ENCODE results near the gene C19orf81. TPM values are rescaled to one million over a fixed set of nuclear protein-coding genes. Genes with fewer than 3 reads are reported as not detected.

Gene C19orf81
- total RNA-seq, 1 experiment from 2014 or later = not detected

- intact Hi-C loops (cut with micrococcal nuclease; ENCODE audit: unreplicated experiment) = no loop called here
- Histone ChIP-seq H3K9me3 (ENCODE audit: insufficient read depth, low read depth) (no peaks in the 10 kb centered on the region; the same call in 1 of the 2 replicates), H2AFZ (no peak overlapping the region), H3F3A (ENCODE audit: insufficient read depth, low read depth) (no peaks in the 10 kb centered on the region), H4K20me1 (ENCODE audit: insufficient read depth) (no peaks in the 10 kb centered on the region), H3K9me2 (ENCODE audit: insufficient read depth) (no peaks in the 10 kb centered on the region), H3K27me3 (ENCODE audit: insufficient read depth, low read depth) (peaks cover 81% of the 10 kb centered on the region), H3K79me2 (ENCODE audit: low read depth) (no peaks in the 10 kb centered on the region), H3K36me3 (ENCODE audit: low read depth) (no peaks in the 10 kb centered on the region), H3K4me1 (replicated peaks; ENCODE audit: insufficient read depth) (no peaks in the 10 kb centered on the region), H3K27ac (no peak overlapping the region), H3K4me2 (no peak overlapping the region), H3K4me3 (no peak overlapping the region)
- no peak for TF ChIP-seq EZH2 (IDR thresholded peaks at IDR 0.05; ENCODE audit: low read depth)
- no peak for TF ChIP-seq CTCF (conservative IDR thresholded peaks at IDR 0.05)
- DNase-seq = no peak
- BruUV-seq (replicated peaks) = no TSS peak
- ChIA-PET CTCF (no interaction called here), POLR2A (ENCODE audit: unreplicated experiment) (no interaction called here)
These were observed 5.6 kb downstream of the C19orf81 start for GRCh38 chr19:50654882-50655281.

GRCh38 chr19:50657222-50657669 is 8.0 kb downstream of the C19orf81 start:
- Histone ChIP-seq H4K20me1 (ENCODE audit: insufficient read depth) (no peaks in the 10 kb centered on the region), H3K4me2 (no peak overlapping the region), H2AFZ (no peak overlapping the region), H3K9me2 (ENCODE audit: insufficient read depth) (no peaks in the 10 kb centered on the region), H3K9me3 (ENCODE audit: insufficient read depth, low read depth) (no peaks in the 10 kb centered on the region; the same call in 1 of the 2 replicates), H3K4me1 (replicated peaks; ENCODE audit: insufficient read depth) (no peaks in the 10 kb centered on the region), H3K36me3 (ENCODE audit: low read depth) (no peaks in the 10 kb centered on the region), H3F3A (ENCODE audit: insufficient read depth, low read depth) (no peaks in the 10 kb centered on the region), H3K27ac (no peak overlapping the region), H3K27me3 (ENCODE audit: insufficient read depth, low read depth) (peaks cover 77% of the 10 kb centered on the region), H3K4me3 (no peak overlapping the region), H3K79me2 (ENCODE audit: low read depth) (no peaks in the 10 kb centered on the region)
- intact Hi-C loops (cut with micrococcal nuclease; ENCODE audit: unreplicated experiment) = no loop called here
- CTCF ChIA-PET = no interaction called here
- BruUV-seq (replicated peaks) = no TSS peak
- DNase-seq = no peak
- POLR2A ChIA-PET (ENCODE audit: unreplicated experiment) = no interaction called here
- no peak for TF ChIP-seq EZH2 (IDR thresholded peaks at IDR 0.05; ENCODE audit: low read depth)
- no peak for TF ChIP-seq CTCF (conservative IDR thresholded peaks at IDR 0.05)

GRCh38 chr19:50657712-50658440 is 8.6 kb downstream of the C19orf81 start:
- no peak for TF ChIP-seq CTCF (conservative IDR thresholded peaks at IDR 0.05)
- no peak for TF ChIP-seq EZH2 (IDR thresholded peaks at IDR 0.05; ENCODE audit: low read depth)
- Histone ChIP-seq H3K9me2 (ENCODE audit: insufficient read depth) (no peaks in the 10 kb centered on the region), H3F3A (ENCODE audit: insufficient read depth, low read depth) (no peaks in the 10 kb centered on the region), H3K4me1 (replicated peaks; ENCODE audit: insufficient read depth) (no peaks in the 10 kb centered on the region), H3K9me3 (ENCODE audit: insufficient read depth, low read depth) (no peaks in the 10 kb centered on the region; the same call in 1 of the 2 replicates), H4K20me1 (ENCODE audit: insufficient read depth) (no peaks in the 10 kb centered on the region), H3K4me3 (no peak overlapping the region), H3K4me2 (no peak overlapping the region), H3K36me3 (ENCODE audit: low read depth) (no peaks in the 10 kb centered on the region), H2AFZ (no peak overlapping the region), H3K27me3 (ENCODE audit: insufficient read depth, low read depth) (peaks cover 77% of the 10 kb centered on the region), H3K27ac (no peak overlapping the region), H3K79me2 (ENCODE audit: low read depth) (no peaks in the 10 kb centered on the region)
- ChIA-PET CTCF (no interaction called here), POLR2A (ENCODE audit: unreplicated experiment) (no interaction called here)
- DNase-seq = peak in 1 of 2 experiments; percentile 15
- intact Hi-C loops (cut with micrococcal nuclease; ENCODE audit: unreplicated experiment) = no loop called here
- BruUV-seq (replicated peaks) = no TSS peak
